CD4-positive, alpha-beta T cell treated with Interleukin-10 for 1 hour (primary cell): ENCODE data around the gene MSL3.

ENCODE experiments used
- DNase-seq: peaks from one replicate; pipeline ENCODE4 v3.0.0-alpha.2; 2020

Gene MSL3

GRCh38 chrX:11757719-11758399 lies at the start of gene MSL3:
MSL3 (plus strand) TSS chrX:11758237; CDS start chrX:11758264, 27 bp downstream.
- DNase-seq: peak; percentile 32

DNA sequence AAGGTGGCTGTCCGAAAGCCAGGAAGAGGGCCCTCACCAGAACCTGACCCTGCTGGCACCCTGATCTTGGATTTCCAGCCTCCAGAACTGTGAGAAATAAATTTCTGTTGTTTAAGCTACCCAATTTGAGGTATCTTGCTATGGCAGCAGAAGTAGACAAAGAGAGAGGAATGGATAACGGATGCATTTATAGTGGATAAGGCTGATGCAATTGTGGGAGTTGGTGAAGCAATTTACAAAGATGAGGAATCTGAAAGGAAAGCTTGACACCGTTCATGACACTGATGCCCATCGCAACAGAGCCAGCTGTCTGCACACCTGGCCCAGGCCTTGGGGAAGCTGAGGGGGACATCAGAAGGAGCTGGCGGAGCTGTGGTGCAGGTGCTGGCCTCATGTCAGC lies 35.7 kb upstream of the MSL3 start:
- no peak for DNase-seq

DNA sequence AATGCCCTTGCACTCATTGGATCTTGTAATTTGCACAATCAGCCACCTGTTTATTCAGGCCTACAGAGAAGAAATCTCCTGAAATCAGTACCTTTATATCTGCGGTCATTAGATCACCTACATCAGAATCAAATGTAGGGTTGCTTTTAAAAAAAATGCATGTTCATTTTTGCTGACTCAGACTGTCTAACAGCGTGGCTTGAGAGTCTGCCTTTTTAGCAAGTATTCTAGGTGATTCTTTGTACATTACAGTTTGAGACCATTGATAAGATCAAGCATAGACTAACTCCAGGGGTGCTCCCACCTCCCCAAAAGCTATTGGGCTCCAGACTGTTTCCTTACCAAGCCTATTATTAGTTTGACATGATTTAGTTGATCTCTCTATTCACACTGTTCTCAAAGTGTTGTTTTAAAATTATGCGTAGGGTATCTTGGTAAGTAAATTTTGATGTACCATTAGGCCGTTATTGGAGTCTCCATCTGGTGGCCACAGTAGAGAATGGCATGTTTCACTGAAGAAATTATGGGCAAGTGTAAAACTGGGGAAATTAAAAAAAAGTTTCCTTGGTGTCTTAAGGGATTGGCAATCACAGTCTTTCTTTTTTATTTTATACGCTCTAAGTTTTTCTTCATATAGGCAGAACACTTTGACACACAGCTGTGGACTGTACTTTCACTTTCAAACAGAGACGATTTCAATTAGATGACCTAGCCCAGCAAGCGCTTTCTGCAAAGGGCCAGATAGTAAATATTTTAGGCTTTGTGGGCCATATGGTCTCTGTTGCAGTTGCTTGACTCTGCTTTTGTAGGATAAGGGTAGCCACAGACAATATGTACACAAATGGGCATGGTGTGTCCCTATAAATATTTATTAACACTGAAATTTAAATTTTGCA lies 33.7 kb upstream of the MSL3 start:
- DNase-seq: peak; percentile 32

DNA sequence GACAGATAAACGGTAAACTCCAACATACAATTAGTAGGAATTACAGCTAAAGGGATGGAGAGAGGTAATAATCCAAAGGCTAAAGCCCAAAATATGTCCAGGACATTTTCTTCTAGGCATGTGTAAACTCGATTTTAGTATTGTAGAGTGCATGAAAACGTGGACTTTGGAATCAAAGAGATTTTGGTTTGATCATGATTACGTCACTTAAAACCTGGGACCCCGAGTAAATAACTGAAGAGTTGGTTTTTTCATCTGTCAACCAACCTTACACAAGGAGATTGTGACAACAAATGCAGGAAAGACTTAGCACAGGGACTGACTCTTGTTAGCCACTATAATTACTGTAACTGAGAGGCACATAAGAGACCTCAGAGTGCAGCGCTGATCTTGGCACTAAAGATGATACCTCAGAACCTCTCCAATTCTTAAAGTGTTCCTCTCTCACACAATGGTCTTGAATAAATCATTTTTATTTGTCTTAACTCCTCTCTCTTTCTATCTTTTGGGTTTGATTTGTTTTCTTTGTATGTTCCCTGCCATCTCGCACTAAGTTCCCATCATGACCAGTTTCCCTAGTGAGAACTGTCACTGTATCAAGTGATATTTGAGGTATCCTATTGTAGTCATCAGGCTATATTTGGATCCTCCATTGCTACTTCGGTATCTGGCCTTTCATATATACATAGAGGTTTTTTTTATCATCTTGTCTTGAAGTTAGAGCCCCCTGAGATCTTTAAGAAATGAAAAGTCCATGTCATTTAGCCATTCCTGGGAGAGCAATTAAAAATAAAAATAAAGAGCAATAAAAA lies 32.2 kb upstream of the MSL3 start:
- DNase-seq: no peak

- DNase-seq: no peak
Observed at GRCh38 chrX:11728556-11728955, 29.5 kb upstream of the MSL3 start.

DNA sequence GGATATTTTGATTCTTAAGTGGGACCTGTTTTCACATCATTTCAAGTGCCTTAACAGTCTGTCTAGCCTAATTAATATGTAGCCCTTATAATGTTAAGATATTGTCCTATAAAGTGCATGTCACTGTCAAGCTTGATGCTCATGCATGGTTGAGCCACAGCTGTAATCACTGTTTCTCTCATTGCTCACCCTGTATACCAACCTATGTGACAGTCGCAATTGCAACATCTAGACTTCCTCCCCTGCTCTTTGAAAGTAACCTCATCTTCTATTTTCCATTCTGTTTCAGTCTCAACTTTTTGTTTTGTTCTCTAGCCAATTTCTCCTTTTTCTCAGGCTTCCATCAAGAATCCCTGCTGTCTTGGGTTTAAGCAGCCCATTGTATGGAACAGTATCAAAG lies 24.4 kb upstream of the MSL3 start:
- DNase-seq: no peak

GRCh38 chrX:11739776-11740175 lies 18.3 kb upstream of the MSL3 start:
- no peak for DNase-seq

- DNase-seq: no peak
Observed at GRCh38 chrX:11740794-11741193, 17.2 kb upstream of the MSL3 start.

DNA sequence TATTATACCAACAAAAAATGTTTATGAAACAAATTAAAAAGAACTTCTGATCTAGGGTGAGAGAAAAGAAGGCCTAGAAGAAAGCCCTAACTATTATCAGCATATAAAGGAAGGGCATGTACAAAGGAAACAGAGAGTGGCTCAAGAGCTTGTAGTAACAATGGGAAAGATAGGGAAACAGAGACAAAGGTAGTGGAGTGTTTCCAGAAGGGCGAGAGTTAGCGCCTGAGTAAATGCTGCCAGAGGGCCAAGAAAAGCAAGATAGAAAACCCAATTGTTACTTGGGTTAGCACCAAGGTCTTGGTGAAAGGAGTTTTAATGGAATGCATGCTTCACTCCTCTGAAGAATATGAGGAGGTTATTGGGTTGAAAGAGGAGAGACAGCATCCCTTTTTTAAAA lies 16.5 kb upstream of the MSL3 start:
- DNase-seq: no peak

DNA sequence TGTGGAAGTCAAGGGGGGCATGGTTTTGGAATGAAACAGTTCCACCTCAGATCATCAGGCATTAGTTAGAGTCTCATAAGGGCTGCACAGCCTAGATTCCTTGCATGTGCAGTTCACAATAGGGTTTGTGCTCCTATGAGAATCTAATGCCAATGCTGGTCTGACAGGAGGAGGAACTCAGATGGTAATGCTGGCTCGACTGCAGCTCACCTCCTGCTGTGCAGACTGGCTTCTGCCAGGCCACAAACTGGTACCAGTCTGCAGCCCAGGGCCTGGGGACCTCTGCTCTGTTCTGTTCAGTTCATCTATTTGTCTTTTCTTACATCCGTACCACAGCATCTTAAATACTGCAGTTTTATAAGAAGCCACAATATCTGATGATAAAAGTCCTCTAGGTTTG lies 12.2 kb upstream of the MSL3 start:
- no peak for DNase-seq

DNA sequence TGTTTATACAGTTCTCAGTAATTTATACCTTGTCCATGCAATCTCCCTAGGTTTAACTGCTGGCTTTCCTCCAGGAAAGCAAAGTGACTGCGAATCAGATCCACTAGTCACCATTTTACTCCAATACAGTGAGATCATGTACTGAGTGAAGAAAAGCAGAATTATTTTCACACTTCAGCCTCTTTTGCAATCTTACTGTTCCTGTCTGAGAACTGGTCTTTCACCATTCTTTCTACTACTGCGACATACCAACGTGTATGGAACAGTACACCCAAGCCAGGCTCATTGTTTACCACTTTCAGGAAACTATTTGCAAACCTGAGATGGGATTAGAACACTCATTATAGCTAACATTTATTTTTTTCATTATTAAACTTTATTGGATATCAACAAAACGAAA lies 8.0 kb upstream of the MSL3 start:
- DNase-seq: no peak

DNA sequence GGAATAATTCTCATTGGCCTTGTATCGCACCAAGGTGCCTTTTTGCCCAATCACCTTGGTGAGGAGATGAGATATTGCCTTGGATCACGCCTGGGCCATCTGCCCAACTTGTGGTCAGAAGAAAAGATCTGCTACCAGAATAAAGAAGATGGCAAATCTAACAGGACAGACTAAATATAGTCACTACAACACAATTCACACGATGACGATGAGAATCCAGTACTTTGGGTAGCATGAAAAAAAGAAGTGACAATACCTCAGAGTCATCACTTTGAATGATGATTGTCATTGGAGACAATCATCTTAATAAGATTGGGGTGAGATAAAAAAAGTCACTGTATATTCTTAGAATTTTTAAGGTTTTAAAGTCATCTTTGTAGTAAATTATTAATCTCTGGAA lies 7.3 kb upstream of the MSL3 start:
- no peak for DNase-seq

DNA sequence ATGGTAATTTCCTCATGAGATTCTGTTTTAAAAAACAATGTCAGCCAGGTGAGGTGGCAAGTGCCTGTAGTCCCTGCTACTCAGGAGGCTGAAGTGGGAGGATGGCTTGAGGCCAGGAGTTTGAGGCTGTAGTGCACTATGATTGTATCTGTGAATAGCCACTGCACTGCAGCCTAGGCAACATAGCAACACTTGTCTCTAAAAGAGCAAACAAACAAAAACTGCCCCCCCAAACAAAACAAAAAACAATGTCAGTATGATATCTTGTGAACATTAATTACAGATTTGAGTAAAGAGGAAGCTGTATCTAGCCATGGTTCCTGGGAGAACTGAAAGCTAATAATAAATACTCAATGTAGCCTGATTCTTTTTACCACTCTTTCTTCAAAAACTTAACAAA lies 6.8 kb upstream of the MSL3 start:
- DNase-seq: no peak

DNA sequence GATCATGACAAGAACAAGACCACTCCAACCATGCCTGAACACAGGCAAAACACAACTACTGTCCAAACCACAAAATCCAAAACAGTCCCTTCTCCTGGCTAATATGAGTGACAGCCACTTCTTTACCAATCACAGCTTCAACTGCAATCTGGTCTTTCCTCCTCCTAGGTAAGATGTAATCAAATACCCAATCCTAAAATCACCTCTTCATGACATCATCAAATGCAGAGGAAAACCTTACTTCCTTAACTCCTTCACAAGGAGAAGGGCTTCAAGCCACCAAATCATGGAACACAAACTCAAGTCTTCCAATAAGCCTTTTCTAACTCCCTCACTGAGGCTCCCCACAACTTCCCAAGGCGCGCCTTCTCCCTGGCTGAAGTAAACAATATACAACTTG lies 4.4 kb upstream of the MSL3 start:
- DNase-seq: no peak

GRCh38 chrX:11754958-11755645 lies 2.9 kb upstream of the MSL3 start:
- no peak for DNase-seq

- no peak for DNase-seq
Observed at GRCh38 chrX:11755724-11756123, 2.3 kb upstream of the MSL3 start.

DNA sequence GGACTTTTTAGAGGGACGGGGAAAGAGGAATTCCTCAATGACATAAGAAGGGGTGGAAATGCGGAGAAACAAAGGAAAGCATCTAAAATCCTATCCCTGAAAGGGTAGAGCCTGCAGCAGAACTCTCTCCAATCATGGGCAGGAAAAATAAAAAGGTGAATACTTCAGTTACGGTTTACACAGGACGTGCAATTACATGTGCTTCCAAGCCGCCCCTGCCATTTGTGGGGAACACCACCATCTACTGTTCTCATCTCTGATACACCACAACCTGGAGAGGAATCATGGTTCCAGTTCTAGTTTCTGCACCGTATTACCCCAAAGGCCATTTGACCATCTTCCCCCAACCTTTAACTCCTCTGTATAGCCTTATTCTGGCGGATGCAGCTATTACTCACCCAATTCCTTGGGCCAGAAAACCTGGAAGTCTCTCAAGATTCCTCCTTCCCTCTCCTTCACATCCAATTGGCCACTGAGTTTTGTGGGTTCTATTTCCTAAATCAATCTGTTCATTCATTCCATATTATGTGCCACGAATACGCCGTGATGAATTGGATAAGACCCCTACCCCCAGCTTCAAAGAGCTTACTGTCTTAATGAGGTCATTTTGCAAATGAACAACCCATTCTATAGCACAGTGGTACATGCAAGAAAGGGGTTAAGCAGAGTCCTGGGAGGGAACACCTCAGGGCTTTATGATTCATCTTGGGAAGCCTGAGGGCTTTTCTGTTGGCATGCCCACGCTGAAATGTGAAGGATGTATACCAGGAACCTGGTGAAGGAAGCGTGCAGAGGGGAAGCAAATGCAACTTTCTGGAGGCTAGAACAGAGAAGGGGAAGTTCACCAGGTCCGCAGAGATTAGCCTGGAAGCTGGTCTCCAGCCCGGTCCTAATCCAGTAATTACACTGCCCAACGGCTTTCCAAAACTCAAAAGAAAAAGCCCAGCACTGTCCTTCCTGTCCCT lies 1.4 kb upstream of the MSL3 start:
- DNase-seq: no peak

DNA sequence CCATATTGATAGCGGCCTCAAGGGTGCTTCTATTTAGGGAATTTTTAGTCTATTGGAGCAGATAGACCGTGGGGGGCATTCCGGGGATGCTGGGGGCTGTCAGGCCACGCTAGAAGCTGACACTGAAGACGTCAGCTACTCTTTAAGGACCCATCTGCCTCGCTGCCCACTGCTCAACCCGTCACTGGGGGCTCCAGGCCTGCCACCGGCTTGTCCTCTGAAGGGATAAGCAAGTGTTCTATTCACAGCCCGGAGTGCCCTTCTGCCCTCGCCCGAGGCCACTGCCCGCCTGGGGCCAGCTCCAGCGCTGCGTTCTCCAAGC lies 679 bp upstream of the MSL3 start:
- DNase-seq: no peak

DNA sequence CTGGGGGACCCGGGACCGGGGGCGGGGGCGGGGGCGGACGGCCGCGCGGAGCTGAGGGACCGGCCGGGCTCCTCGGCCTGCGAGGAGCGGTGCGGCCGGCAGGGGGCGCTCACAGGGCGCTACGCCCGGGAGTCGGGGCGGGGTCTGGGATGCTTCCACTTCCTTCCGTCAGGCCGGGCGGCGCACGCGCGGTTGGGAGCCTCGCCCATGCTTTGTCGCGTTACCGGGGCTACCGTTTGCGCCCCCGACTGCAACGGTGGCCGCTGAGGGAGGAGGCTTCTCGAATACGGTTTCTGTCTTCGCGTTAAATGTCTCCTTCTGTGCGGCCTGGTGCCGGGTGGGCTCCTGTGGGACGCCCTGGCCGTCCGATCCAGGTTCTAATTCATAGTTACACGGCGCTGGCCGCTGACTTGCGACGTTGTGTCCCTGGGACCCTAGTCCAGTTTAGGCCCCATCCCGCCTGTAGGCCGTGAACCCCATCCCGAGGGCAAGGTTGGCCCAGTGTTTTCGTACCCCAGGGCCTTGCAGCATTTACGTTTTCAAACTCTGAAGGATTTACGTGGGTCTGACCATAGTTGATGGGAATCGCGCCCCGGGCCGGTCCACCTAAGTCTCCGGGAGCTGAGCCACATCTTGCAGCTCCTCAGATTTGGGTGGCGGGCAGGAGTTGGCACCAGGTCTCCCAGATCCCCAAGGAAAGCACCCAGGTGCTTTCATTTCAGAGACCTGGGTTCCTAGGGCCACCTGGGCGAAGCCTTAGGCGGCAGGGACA lies 549 bp downstream of the MSL3 start:
- DNase-seq: peak; percentile 92

- peak; percentile 21 for DNase-seq
Observed at GRCh38 chrX:11759172-11759460, 1.1 kb downstream of the MSL3 start.
